Jurkat, Clone E6-1 (cell line): Measurements from ENCODE around the gene TUBA1B. TPM values are rescaled to one million over a fixed set of nuclear protein-coding genes. Genes with fewer than 3 reads are reported as not detected.
"Not testable (repeated sequence)": the region's sequence is repeated elsewhere in the genome, so short reads cannot be mapped to it uniquely, and the experiment has no call there.

ENCODE experiments used
- DNase-seq: peaks from one replicate; pipeline ENCODE4 v3.0.0-alpha.2; 2011; ENCODE audit warnings: low read depth, low spot score
- H3K4me3 ChIP-seq: 2 replicates; pipeline ENCODE4 v1.5.1; 2011; ENCODE audit warnings: mild to moderate bottlenecking, low read length, control low read depth, moderate library complexity
- polyA plus RNA-seq: library from polyadenylated mRNA; unstranded; fragments of >200 nt; gene quantifications from one replicate; pipeline ENCODE4 v1.2.1, GENCODE V29; 2012; ENCODE audit warnings: missing spikeins; ENCODE audit not compliant: insufficient read length, insufficient read depth

TUBA1B gene
- 3,315 TPM for polyA plus RNA-seq

DNA sequence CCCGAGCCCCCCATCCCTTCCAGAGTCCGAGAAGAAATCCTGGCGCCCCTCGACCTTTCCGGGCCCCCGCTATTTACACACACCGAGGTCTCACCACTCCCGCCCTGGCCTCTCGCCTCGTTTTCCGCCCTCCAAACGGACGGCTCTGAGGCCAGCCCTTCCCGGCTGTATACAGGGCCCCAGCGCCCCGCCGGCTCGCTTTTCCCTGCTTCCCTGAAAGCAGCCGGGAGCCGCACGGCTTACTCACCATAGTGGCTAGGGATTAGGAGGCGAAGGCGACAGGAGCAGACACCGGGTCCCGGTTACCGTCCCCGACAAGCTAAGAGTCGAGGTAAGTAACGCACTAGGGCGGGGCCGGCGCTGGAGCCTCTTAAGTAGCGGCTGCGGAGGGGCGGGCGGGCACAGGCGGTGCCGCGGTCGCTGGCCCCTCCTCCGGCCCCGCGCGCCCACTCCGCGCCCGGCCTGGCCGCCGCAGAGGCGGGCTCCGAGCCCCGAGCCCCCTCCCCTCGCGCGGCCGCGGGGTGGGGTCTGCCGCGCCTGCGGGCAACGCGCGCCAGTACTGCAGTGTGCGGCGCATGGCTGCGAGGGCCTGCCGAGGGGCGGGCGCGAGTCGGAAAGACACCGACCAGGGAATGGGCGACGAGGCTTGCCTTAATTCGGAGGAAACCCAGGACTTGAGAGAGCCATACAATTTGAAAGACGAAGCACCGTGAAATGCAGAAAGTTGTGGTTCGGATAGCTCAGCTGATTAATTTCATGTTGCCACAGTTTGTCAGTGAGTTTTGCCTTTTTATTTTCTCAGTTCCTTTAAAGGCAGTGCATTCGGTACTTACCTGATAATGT lies at the start of gene TUBA1B:
Gene TUBA1B (minus strand): TSS at position 345 of the 843 bp plus-strand sequence. CDS start 95 bp downstream, at position 250.
- H3K4me3 ChIP-seq: peak within 1 kb of the TSS; percentile 78
- peak; percentile 81 for DNase-seq

DNA sequence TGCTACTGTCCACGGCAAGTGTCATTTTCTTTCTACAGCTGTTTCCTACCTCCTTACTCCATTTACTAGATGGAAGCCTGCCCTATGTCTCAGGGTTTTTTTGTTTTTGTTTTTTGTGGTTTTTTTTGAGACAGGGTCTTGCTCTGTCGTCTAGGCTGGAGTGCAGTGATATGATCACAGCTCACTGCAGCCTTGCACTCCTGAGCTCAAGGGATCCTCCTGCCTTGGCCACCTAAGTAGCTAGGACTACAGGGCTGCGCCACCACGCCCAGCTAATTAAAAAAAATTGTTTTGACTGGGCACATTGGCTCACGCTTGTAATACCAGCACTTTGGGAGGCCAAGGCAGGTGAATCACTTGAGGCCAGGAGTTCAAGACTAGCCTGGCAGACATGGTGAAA lies 43.0 kb upstream of the TUBA1B start:
- H3K4me3 ChIP-seq: no peak overlapping the region
- no peak for DNase-seq

DNA sequence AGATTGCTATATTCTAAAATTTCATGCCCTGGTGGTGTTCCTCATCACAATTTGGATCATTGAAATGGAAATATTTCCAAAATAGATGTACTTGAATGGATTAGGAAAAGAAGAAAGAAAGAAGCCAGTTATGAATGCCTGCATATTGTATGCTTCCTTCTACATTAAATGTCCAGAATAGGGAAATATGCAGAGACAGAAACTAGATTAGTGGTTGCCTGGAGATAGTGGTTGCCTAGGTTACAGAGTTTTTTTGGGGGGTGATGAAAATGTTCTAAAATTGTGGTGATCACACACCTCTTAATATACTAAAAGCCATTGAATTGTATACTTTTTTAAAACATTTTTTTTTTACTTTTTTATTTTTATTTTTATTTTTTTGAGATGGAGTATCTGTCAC lies 39.7 kb upstream of the TUBA1B start:
- DNase-seq: no peak
- no peak overlapping the region for H3K4me3 ChIP-seq

DNA sequence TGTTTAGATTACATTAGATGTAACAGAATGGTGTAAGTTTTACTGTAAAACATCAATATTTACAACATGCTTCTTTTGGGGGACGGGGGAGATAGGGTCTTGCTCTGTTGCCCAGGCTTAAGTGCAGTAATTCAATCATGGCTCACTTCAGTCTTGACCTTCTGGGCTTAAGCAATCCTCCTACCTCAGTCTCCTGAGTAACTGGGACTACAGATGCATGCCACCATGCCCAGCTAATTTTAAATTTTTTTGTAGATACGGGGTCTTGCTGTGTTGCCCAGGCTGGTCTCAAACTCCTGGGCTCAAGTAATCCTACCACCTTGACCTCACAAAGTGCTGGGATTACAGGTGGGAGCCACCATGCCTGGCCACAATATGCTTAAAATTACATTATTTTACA lies 33.9 kb upstream of the TUBA1B start:
- H3K4me3 ChIP-seq: no peak overlapping the region
- no peak for DNase-seq

DNA sequence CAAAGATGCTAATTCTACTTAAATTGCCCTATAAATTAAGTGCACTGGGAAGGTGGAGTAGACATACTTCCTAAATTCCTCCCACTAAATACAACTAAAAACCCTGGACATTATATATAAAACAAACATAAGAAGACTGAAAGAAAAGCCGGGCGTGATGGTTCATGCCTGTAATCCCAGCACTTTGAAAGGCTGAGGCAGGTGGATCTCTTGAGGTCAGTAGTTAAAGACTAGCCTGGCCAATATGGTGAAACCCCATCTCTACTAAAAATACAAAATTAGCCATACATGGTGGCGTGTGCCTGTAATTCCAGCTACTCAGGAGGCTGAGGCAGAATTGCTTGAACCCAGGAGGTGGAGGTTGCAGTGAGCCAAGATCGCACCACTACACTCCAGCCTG lies 30.7 kb upstream of the TUBA1B start:
- not testable (repeated sequence) for H3K4me3 ChIP-seq, DNase-seq

DNA sequence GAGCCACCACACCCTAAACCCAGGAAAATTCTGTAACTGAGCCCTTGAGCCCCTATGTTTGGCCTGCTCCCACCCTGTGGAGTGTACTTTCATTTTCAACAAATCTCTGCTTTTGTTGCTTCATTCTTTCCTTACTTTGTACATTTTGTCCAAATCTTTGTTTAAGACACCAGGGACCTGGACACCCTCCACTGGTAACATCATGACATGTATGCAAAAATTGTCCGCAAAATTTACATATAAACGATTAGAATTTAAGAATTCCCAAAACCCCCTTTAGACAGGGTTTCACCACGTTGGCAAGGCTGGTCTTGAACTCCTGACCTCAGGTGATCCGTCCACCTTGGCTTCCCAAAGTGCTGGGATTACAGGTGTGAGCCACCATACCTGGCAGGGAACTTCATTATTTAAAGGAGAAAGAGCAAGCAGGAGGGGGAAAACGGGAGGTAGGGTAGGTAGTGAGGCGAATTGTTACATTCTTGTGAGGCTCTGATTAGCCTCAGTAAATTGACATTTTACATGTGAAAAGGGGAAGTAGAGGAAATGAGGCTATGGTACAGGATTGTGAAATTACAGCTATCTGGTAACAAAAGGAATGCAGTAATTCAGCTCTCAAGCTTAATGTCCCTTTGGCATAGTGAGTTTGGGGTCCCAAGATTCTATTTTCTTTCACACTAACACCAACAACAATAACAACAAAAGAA lies 30.0 kb upstream of the TUBA1B start:
- H3K4me3 ChIP-seq: no peak overlapping the region
- DNase-seq: no peak

DNA sequence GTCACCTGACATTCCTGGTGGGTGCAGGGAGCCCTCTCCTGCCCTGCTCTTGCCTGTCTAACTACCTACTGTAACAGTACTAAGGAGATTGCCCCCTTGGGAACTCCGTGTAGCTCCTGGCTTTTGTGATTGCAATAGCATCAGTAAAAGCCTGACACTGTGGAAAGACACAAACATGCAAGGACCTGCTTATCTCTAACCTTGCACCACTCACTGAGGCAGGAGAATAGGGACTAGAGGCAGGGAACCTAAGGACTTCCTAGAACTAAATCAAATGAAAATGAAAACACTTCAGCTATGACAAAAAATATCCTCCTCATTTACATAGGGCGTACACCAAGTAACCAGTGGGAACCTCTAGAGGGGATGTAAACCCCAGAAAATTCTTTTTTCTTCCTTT lies 29.2 kb upstream of the TUBA1B start:
- H3K4me3 ChIP-seq: no peak overlapping the region
- DNase-seq: no peak

DNA sequence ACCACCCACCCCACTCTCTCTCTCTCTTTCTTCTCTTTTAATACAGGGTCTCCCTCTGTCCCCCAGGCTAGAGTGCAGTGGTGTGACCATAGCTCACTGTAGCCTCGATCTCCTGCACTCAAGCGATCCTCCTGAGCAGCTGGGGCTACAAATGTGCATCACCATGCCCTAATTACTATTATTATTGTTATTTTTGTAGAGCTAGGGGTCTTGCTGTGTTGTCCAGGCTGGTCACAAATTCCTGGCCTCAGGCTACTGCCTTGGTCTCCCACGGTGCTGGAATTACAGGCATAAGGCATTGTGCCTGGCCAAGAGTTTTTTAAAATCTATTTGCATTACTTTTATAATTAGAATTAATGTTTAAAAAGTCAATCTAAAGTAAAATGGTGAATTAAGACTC lies 23.0 kb upstream of the TUBA1B start:
- DNase-seq: no peak
- no peak overlapping the region for H3K4me3 ChIP-seq

DNA sequence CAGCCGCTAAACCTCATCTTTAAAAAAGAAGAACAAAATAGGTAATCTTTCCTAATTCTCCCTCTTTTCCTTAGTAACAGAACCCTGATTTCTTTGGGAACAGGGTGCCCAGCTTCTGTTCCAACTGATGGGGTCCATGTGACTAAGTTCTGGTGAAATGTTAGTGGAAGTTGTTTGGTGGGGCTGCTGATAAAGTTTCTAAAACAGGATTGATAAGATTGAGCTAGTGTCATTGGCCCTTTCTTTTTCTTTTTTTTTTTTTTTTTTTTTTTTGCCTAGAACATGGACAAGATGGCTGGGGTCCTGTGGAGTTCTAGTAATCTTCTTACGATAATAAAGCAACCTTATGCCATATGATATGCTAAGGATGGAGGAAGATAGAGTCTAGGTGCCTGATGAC lies 16.2 kb upstream of the TUBA1B start:
- H3K4me3 ChIP-seq: no peak overlapping the region
- no peak for DNase-seq

DNA sequence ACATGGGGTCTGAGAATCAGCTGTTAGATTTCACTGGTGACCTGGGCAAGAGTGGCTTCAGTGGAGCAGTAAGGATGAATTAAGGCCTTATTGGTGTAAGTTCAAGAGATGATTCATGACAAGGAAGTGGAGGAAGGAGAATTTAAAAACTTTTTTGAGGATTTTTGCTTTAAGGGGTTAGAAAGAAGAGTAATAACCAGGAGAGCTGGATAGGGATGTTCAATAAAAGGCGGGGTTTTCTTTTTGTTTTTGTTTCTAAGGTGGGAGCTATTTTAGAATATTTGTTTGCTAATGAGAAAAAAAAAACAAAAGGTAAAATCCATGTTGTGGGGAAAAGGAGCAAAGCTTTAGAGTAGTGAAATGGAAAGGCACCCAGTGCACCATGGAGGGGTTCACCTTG lies 15.2 kb upstream of the TUBA1B start:
- H3K4me3 ChIP-seq: no peak overlapping the region
- DNase-seq: no peak

DNA sequence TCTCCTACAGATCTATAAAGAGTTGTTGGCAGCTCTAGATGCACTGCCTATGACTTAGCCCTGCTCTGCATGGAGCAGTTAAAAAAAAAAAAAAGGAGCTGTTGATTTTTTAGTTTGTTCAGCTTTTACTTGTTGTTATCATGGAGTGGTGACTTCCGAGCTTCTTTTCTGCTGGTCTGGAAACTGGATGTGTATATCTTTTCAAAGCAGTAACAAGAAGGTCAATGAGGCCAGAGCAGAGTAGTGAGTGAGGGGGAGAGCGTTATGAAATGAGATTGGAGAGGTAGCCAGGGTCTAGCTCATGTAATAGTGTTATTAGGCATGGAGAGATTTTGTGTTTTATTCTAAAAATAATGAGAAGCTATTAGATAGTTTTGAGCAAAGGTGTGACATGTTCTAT lies 13.2 kb upstream of the TUBA1B start:
- no peak overlapping the region for H3K4me3 ChIP-seq
- no peak for DNase-seq

DNA sequence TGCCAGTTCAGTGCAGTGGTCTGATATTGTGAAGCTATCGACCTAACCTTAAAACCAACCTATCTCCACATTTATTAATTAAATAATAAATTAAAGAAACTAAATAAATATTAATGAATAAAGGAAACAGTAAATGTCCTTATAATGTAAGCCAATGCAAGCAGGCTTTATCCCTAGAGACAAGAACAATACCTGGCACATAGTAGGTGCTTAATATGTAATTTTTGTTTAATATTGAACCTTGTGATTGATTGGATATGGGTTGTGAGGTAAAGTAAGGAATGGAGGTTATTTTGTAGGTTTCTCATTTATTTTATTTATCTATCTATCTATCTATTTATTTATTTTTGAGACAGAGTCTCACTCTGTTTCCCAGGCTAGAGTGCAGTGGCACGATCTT lies 7.8 kb upstream of the TUBA1B start:
- no peak for DNase-seq
- no peak overlapping the region for H3K4me3 ChIP-seq

DNA sequence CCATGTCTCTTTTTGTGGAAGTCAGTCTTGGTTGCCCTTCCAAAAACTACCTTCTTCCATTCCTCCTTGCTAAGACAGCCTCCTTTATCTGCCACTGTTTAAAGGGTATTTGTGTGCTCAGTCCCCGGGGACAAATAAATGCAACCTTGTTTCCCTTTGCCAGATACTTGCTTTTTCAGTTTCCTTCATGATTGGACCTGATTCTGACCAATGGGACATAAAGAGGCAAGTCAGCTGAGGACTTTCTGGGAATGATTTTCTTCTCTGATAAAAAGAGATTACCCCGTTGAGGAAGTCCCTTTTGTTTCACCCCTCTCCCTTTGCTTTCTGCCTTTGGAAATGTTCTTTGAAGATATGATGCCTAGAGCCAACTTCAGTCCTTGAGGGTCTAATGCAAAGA lies 7.4 kb upstream of the TUBA1B start:
- no peak for DNase-seq
- no peak overlapping the region for H3K4me3 ChIP-seq

DNA sequence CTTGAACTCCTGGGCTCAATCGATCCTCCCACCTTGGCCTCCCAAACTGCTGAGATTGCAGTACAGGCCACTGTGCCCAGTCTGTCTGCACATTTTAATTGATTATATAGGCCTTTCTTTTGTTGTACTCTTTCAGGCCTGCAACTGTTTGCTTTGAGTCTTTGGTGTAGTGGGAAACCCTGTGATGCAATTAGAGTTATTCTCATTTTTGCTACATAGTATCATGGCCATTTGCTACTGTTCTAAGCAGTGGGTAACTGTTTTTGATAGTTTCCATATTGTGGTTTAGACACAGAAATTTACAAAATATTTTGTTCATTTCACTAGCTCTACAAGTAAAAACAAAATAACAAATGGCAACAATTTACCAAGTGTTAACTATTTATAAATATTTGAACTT lies 6.3 kb upstream of the TUBA1B start:
- no peak for DNase-seq
- no peak overlapping the region for H3K4me3 ChIP-seq

DNA sequence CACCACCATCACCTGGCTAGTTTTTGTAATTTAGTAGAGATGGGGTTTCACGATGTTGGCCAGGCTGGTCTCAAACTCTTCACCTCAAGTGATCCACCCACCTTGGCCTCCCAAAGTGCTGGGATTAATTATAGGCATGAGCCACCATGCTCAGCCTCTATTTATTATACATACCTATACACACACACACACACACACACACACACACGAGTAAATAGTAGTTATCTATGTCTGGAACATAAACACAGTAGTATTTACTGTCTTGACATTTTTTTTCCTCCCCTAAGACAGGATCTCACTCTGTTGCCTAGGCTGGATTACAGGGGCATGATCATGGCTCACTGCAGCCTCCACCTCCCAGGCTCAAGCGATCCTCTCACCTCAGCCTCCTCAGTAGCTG lies 5.8 kb upstream of the TUBA1B start:
- DNase-seq: not testable (repeated sequence)

DNA sequence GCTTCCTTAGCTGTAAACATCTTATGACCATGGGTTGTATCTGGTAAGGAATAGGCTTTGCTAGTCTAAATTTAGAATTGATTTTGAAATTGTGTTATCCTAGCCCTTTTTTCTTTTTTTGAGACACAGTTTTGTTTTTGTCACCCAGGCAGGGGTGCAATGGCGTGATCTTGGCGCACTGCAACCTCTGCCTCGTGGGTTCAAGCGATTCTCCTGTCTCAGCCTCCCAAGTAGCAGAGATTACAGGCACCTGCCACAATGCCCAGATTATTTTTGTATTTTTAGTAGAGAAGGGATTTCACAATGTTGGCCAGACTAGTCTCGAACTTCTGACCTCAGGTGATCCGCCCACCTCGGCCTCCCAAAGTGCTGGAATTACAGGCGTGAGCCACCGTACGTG lies 2.4 kb upstream of the TUBA1B start:
- DNase-seq: no peak
- H3K4me3 ChIP-seq: no peak overlapping the region

More for the DNA sequence above, 5.8 kb upstream of the TUBA1B start:
- not testable (repeated sequence) for H3K4me3 ChIP-seq

DNA sequence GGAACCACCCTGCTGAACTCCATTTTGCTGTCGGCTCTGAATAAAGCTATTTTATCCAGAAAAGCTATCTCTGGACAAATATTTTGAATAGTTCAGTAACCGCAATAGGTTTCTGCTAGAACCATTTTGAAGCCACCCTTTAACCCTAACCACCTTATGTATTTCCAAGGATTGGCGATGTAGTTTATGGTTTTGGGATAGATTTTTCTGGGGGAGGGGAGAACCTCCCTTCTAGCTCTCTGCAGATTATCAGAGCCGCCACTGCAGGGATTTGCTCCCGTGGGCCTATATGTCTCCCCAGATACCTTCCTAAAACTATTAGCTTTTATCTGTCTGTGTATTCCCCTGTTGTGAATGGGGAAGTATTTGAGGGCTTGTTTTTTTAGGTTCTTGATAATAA lies 1.8 kb upstream of the TUBA1B start:
- DNase-seq: no peak
- H3K4me3 ChIP-seq: no peak overlapping the region

DNA sequence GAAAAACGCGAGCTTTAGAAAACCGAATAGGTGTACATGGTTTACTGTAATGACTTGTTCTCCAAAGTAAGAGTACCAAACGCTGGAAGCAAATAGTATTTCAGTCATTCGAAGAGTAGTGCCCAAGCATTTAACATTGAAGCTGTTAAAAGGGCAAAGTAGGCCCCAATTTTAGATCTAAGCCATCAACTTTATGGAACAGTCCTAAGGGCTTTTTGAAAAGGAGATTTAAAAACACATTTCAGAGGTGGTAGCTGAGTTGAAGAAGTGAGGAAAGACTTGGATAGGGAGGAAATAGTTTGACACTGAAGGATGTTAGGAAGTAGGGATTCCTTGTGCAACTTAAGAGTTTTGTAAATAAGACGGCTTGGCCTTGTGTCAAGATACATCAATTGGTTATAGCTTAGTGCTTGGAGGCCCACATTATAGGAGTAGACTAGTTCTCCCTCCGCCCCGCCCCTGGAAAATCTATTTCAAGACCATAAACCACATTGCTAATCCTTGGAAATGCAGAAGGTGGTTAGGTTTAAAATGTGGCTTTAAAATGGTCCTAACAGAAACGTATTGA lies 783 bp upstream of the TUBA1B start:
- DNase-seq: peak; percentile 25
- peak overlapping the region; percentile 68 for H3K4me3 ChIP-seq

DNA sequence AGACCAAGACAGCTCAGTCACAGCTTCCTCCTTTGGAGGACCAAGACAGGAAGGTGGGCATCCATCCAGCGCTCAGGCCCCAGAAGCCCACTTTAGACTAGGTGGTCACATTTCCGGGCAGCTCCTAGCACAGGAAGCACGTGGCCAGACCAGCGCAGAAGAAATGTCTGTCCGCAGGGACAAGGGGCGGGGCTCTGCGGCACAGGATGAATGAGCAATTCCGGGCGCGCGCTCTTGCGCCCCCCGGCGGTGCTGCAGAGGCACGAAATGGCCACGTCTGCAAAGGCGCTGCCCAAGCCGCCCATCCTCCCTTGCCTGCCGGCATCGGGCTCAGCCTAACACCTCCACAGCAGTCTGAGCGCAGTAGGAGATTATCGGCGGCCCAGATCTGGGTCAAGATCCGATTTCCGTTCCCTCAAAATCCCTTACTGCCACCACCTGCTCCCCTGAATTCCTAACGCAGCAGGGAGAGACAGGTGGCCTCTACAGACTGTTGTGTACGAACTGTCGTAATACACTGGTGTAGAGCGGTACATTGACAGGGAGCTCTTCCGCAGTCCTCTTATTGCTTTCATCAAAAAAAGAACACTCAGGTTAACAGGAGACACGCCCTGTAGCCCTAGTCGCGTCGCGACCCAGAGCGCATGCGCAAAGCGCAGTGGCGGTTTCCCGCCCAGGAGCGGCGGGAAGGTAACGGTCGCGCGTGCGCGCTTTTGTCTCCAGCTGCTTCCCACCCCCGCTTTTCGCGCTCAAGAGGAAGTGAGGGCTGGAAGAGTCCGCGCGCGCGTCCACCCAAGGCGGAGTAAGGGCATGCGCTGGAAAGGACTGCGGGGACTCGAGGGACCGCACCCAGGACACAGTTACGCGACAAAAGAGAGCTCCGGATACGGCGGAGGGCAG lies 794 bp downstream of the TUBA1B start:
- H3K4me3 ChIP-seq: peak overlapping the region; percentile 78
- DNase-seq: peak; percentile 90
